Measurements from ENCODE around the gene LBR.

DNA sequence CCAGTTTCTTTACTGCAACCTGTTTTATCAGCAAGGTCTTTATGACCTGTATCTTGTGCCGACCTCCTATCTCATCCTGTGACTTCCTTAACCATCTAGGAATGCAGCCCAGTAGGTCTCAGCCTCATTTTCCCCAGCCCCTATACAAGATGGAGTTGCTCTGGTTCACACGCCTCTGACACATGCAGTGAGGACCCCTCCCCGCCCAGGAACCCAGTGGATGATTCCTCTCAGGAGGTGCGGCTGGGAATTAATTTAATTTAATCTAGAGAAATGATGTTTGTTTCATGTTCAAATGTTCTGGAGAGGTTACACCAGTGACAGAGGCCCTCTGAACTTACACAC, 39.0 kb upstream of the LBR start:
- no peak for TF ChIP-seq YY1 (IDR thresholded peaks at IDR 0.05; ENCODE audit: insufficient read depth, insufficient read length)
- TF ChIP-seq SUZ12 (IDR thresholded peaks at IDR 0.05; ENCODE audit: extremely low read depth, insufficient read depth, insufficient read length) = no peak

Data from NT2/D1 (cell line).